GM21447 (cell line): ENCODE results near the gene ZNFX1.
"Not testable (repeated sequence)": the region's sequence is repeated elsewhere in the genome, so short reads cannot be mapped to it uniquely, and the experiment has no call there.

Experiments used
- ATAC-seq: cut with Tn5 transposase; IDR thresholded peaks from one replicate; pipeline ENCODE4 v1.9.1; 2021; ENCODE audit not compliant: unreplicated experiment

Gene ZNFX1

GRCh38 chr20:49278036-49278817, at the start of gene ZNFX1:
TSS of gene ZNFX1 (minus strand) at chr20:49278057. CDS start at chr20:49275839, 2,218 bp downstream.
- peak; percentile 75 for ATAC-seq

GRCh38 chr20:49326026-49326425, 48.2 kb upstream of the ZNFX1 start:
- no peak for ATAC-seq

GRCh38 chr20:49324306-49324705, 46.4 kb upstream of the ZNFX1 start:
- no peak for ATAC-seq

- no peak for ATAC-seq
Observed at GRCh38 chr20:49323622-49324238, 45.9 kb upstream of the ZNFX1 start.

- no peak for ATAC-seq
Observed at GRCh38 chr20:49320460-49320859, 42.6 kb upstream of the ZNFX1 start.

GRCh38 chr20:49319208-49319809, 41.5 kb upstream of the ZNFX1 start:
- ATAC-seq: no peak

GRCh38 chr20:49318430-49319207, 40.8 kb upstream of the ZNFX1 start:
- no peak for ATAC-seq

- ATAC-seq: no peak
Observed at GRCh38 chr20:49318091-49318429, 40.2 kb upstream of the ZNFX1 start.

- no peak for ATAC-seq
Observed at GRCh38 chr20:49316704-49317103, 38.8 kb upstream of the ZNFX1 start.

GRCh38 chr20:49315580-49315979, 37.7 kb upstream of the ZNFX1 start:
- no peak for ATAC-seq

- not testable (repeated sequence) for ATAC-seq
Observed at GRCh38 chr20:49314052-49314451, 36.2 kb upstream of the ZNFX1 start.

GRCh38 chr20:49313283-49313682, 35.4 kb upstream of the ZNFX1 start:
- no peak for ATAC-seq

GRCh38 chr20:49312661-49313060, 34.8 kb upstream of the ZNFX1 start:
- no peak for ATAC-seq

GRCh38 chr20:49310705-49311104, 32.8 kb upstream of the ZNFX1 start:
- ATAC-seq: no peak

GRCh38 chr20:49308875-49309274, 31.0 kb upstream of the ZNFX1 start:
- ATAC-seq: no peak

GRCh38 chr20:49306903-49307620, 29.2 kb upstream of the ZNFX1 start:
- ATAC-seq: no peak

GRCh38 chr20:49303065-49303552, 25.3 kb upstream of the ZNFX1 start:
- ATAC-seq: no peak

- ATAC-seq: no peak
Observed at GRCh38 chr20:49297605-49298530, 20.0 kb upstream of the ZNFX1 start.

- not testable (repeated sequence) for ATAC-seq
Observed at GRCh38 chr20:49294002-49294654, 16.3 kb upstream of the ZNFX1 start.
